HepG2 (cell line): ENCODE results near the gene SCARF1. TPM values are rescaled to one million over a fixed set of nuclear protein-coding genes. Genes with fewer than 3 reads are reported as not detected.

Experiments
- ATF7-NPFF ChIP-seq: sonication (generic); formaldehyde crosslinking; IDR thresholded peaks from 2 replicates; pipeline ENCODE4 v1.8.1; 2023; ENCODE audit warnings: mild to moderate bottlenecking, low read depth, missing genetic modification reagents, moderate library complexity
- CHCHD3 ChIP-seq: sonication (generic); formaldehyde crosslinking; IDR thresholded peaks from 2 replicates; pipeline ENCODE4 v1.8.0; 2022; ENCODE audit warnings: mild to moderate bottlenecking, missing genetic modification reagents, moderate library complexity
- FOXK2 ChIP-seq: fragments of 450-650 bp; IDR thresholded peaks from 2 replicates; pipeline ENCODE4 v1.6.1; 2016
- GATA4 ChIP-seq: sonication (generic); IDR thresholded peaks from 2 replicates; pipeline ENCODE4 v1.6.1; 2016; ENCODE audit warnings: antibody characterized with exemption, low read depth, borderline replicate concordance
- HCFC1 ChIP-seq: fragments of 150-350 bp; IDR thresholded peaks from 2 replicates; pipeline ENCODE4 v1.6.1; 2014; ENCODE audit warnings: low read depth, low read length
- HDAC1 ChIP-seq: sonication (generic); formaldehyde crosslinking; IDR thresholded peaks from 2 replicates; pipeline ENCODE4 v1.5.1; 2020; ENCODE audit warnings: mild to moderate bottlenecking, missing genetic modification reagents
- MAF1 ChIP-seq: sonication (generic); formaldehyde crosslinking; IDR thresholded peaks from 2 replicates; pipeline ENCODE4 v1.5.0; 2020; ENCODE audit warnings: missing genetic modification reagents, borderline replicate concordance
- POLR2A ChIP-seq, 2 experiments: IDR thresholded peaks; 2 replicates each; pipeline ENCODE4 v1.6.1; 2011; ENCODE audit warnings: low read depth in 2 of 2, low read length in 2 of 2, mild to moderate bottlenecking in 1 of 2, moderate library complexity in 1 of 2; ENCODE audit not compliant: insufficient read depth in 1 of 2
- RARG ChIP-seq: sonication (generic); formaldehyde crosslinking; IDR thresholded peaks from 2 replicates; pipeline ENCODE4 v1.4.0; 2020; ENCODE audit warnings: low read depth, mild to moderate bottlenecking, missing genetic modification reagents
- STAG1 ChIP-seq: sonication (generic); formaldehyde crosslinking; IDR thresholded peaks from 2 replicates; pipeline ENCODE4 v1.4.0; 2020; ENCODE audit warnings: missing genetic modification reagents
- XRCC5 ChIP-seq: fragments of 200-400 bp; formaldehyde crosslinking; optimal IDR thresholded peaks from 2 replicates; pipeline ENCODE3; 2017; ENCODE audit warnings: mild to moderate bottlenecking, low read length
- ZNF143 ChIP-seq: sonication (generic); formaldehyde crosslinking; IDR thresholded peaks from 2 replicates; pipeline ENCODE4 v1.4.0; 2020; ENCODE audit warnings: missing genetic modification reagents
- ZNF460 ChIP-seq: sonication (generic); formaldehyde crosslinking; IDR thresholded peaks from 2 replicates; pipeline ENCODE4 v1.5.1; 2020; ENCODE audit warnings: missing genetic modification reagents, mild to moderate bottlenecking, borderline replicate concordance
- ZNF605 ChIP-seq: sonication (generic); formaldehyde crosslinking; IDR thresholded peaks from 2 replicates; pipeline ENCODE4 v1.8.0; 2022; ENCODE audit warnings: mild to moderate bottlenecking, missing genetic modification reagents
- ZNF614 ChIP-seq: IDR thresholded peaks from 2 replicates; pipeline ENCODE4 v1.6.1; 2018; ENCODE audit warnings: missing biosample characterization, missing genetic modification reagents, inconsistent platforms, borderline replicate concordance
- ZNF839 ChIP-seq: sonication (generic); formaldehyde crosslinking; IDR thresholded peaks from 2 replicates; pipeline ENCODE4 v1.4.0; 2020; ENCODE audit warnings: missing genetic modification reagents, mild to moderate bottlenecking, borderline replicate concordance
- polyA plus RNA-seq, 8 experiments: library from polyadenylated mRNA; depleted of rRNA in 3 of 8; stranded (reverse) in 7 of 8; unstranded in 1 of 8; fragments of >200 nt; fragmentation: Illumina TruSeq in 4 of 8; extraction: Trizol in 4 of 8; gene quantifications; 2 replicates each; pipeline versions ENCODE4 v1.2.1 to v1.2.3, GENCODE V29; 2011 to 2016; ENCODE audit warnings: low read depth in 4 of 8, missing spikeins in 1 of 8, mixed read lengths in 1 of 8; ENCODE audit not compliant: insufficient read depth in 1 of 8
- total RNA-seq, 5 experiments: library from RNA; depleted of rRNA; stranded (reverse); fragments of >200 nt; fragmentation: Illumina TruSeq; extraction: Trizol; gene quantifications; 2 replicates each; pipeline ENCODE4 v1.2.3, GENCODE V29; 2016; ENCODE audit warnings: low read depth in 1 of 5
- TF ChIP-seq, protein P1 (sequence below): sonication (generic); formaldehyde crosslinking; IDR thresholded peaks from 2 replicates; pipeline ENCODE4 v1.4.0; 2020; ENCODE audit warnings: missing genetic modification reagents
- TF ChIP-seq, protein P2 (sequence below): sonication (generic); formaldehyde crosslinking; IDR thresholded peaks from 2 replicates; pipeline ENCODE4 v1.5.1; 2020; ENCODE audit warnings: missing genetic modification reagents, mild to moderate bottlenecking, borderline replicate concordance
- TF ChIP-seq, protein P3 (sequence below): sonication (generic); formaldehyde crosslinking; IDR thresholded peaks from 2 replicates; pipeline ENCODE4 v1.5.0; 2020; ENCODE audit warnings: missing genetic modification reagents
- TF ChIP-seq, protein P4 (sequence below): sonication (generic); formaldehyde crosslinking; IDR thresholded peaks from 2 replicates; pipeline ENCODE4 v1.4.0; 2020; ENCODE audit warnings: missing genetic modification reagents

The SCARF1 gene
- total and polyA plus RNA-seq, 2 of the 13 experiments (the other 11 are each of a cell fraction or from before 2014, with no cell fraction given) = 0.24 to 0.71 TPM

DNA sequence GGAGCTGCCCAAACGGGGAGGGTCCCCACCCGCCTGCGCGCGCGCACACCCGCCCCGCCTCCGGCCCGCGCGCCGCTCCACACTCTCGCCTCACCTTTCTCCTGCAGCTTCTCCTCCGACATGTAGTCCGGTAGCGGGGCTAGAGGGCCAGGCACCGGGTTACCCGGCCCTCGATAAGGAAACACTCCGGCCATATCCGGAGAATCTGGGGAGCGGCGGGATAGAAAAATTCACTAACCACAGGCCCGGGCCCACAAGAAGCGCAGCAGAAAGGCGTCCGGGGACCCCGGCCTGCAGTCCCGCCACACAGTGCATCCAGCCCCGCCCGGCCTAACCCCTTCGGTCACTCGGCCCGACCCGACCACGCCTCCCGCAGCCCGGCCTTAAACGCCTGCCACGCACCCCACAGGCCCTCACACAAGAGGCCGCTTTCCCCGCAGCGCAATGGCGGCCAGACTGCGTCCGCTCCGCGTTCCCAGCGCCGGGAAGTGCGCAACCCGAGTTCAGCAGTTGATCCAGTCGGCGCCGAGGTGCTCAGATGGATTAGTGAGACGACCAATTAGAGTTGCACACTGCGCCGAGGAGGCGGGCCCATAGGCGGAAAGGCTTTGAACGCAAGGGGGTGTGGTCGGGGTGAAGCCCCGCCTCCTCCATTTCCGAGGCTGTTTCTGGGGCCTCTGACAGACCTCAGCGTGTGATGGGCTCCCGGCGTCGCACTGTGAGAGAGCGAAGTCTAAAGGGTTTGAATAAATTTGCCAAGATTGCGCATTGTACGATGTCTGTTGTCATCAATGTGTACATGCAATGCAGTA is 39.1 kb upstream of the SCARF1 start, which contains the start of gene PRPF8 (continued):
- 0 out of 2 replicates have a peak, but pooled peaks have one; percentile 3 for TF ChIP-seq ZNF460 (CRISPR knock-in tag)
- TF ChIP-seq MAF1 (CRISPR knock-in tag) = no peak
- no peak for TF ChIP-seq HCFC1
- TF ChIP-seq ATF7-NPFF (CRISPR knock-in tag) = no peak
- TF ChIP-seq GATA4 = 0 out of 2 replicates have a peak, but pooled peaks have one; percentile 59
- TF ChIP-seq CHCHD3 (CRISPR knock-in tag) = no peak
- TF ChIP-seq, protein P1, sequence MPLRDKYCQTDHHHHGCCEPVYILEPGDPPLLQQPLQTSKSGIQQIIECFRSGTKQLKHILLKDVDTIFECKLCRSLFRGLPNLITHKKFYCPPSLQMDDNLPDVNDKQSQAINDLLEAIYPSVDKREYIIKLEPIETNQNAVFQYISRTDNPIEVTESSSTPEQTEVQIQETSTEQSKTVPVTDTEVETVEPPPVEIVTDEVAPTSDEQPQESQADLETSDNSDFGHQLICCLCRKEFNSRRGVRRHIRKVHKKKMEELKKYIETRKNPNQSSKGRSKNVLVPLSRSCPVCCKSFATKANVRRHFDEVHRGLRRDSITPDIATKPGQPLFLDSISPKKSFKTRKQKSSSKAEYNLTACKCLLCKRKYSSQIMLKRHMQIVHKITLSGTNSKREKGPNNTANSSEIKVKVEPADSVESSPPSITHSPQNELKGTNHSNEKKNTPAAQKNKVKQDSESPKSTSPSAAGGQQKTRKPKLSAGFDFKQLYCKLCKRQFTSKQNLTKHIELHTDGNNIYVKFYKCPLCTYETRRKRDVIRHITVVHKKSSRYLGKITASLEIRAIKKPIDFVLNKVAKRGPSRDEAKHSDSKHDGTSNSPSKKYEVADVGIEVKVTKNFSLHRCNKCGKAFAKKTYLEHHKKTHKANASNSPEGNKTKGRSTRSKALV = no peak
- TF ChIP-seq, protein P2, sequence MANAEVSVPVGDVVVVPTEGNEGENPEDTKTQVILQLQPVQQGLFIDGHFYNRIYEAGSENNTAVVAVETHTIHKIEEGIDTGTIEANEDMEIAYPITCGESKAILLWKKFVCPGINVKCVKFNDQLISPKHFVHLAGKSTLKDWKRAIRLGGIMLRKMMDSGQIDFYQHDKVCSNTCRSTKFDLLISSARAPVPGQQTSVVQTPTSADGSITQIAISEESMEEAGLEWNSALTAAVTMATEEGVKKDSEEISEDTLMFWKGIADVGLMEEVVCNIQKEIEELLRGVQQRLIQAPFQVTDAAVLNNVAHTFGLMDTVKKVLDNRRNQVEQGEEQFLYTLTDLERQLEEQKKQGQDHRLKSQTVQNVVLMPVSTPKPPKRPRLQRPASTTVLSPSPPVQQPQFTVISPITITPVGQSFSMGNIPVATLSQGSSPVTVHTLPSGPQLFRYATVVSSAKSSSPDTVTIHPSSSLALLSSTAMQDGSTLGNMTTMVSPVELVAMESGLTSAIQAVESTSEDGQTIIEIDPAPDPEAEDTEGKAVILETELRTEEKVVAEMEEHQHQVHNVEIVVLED = peak; percentile 91
- TF ChIP-seq ZNF839 (CRISPR knock-in tag) = no peak
- TF ChIP-seq, protein P3, sequence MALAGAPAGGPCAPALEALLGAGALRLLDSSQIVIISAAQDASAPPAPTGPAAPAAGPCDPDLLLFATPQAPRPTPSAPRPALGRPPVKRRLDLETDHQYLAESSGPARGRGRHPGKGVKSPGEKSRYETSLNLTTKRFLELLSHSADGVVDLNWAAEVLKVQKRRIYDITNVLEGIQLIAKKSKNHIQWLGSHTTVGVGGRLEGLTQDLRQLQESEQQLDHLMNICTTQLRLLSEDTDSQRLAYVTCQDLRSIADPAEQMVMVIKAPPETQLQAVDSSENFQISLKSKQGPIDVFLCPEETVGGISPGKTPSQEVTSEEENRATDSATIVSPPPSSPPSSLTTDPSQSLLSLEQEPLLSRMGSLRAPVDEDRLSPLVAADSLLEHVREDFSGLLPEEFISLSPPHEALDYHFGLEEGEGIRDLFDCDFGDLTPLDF (CRISPR knock-in tag) = peak; percentile 76; the same call in 1 of the 2 replicates
- no peak; the same call in 1 of the 2 replicates for TF ChIP-seq ZNF614 (CRISPR knock-in tag)
- no peak for TF ChIP-seq ZNF143 (CRISPR knock-in tag)
- TF ChIP-seq, protein P4, sequence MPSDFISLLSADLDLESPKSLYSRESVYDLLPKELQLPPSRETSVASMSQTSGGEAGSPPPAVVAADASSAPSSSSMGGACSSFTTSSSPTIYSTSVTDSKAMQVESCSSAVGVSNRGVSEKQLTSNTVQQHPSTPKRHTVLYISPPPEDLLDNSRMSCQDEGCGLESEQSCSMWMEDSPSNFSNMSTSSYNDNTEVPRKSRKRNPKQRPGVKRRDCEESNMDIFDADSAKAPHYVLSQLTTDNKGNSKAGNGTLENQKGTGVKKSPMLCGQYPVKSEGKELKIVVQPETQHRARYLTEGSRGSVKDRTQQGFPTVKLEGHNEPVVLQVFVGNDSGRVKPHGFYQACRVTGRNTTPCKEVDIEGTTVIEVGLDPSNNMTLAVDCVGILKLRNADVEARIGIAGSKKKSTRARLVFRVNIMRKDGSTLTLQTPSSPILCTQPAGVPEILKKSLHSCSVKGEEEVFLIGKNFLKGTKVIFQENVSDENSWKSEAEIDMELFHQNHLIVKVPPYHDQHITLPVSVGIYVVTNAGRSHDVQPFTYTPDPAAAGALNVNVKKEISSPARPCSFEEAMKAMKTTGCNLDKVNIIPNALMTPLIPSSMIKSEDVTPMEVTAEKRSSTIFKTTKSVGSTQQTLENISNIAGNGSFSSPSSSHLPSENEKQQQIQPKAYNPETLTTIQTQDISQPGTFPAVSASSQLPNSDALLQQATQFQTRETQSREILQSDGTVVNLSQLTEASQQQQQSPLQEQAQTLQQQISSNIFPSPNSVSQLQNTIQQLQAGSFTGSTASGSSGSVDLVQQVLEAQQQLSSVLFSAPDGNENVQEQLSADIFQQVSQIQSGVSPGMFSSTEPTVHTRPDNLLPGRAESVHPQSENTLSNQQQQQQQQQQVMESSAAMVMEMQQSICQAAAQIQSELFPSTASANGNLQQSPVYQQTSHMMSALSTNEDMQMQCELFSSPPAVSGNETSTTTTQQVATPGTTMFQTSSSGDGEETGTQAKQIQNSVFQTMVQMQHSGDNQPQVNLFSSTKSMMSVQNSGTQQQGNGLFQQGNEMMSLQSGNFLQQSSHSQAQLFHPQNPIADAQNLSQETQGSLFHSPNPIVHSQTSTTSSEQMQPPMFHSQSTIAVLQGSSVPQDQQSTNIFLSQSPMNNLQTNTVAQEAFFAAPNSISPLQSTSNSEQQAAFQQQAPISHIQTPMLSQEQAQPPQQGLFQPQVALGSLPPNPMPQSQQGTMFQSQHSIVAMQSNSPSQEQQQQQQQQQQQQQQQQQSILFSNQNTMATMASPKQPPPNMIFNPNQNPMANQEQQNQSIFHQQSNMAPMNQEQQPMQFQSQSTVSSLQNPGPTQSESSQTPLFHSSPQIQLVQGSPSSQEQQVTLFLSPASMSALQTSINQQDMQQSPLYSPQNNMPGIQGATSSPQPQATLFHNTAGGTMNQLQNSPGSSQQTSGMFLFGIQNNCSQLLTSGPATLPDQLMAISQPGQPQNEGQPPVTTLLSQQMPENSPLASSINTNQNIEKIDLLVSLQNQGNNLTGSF (CRISPR knock-in tag) = peak; percentile 80; the same call in 1 of the 2 replicates
- TF ChIP-seq FOXK2 = 0 out of 2 replicates have a peak, but pooled peaks have one; percentile 18
- TF ChIP-seq POLR2A (IDR thresholded peaks at IDR 0.05; ENCODE audit: insufficient read depth in 1 of 2, low read depth in 2 of 2, low read length in 2 of 2) = peak; percentile 92 to 93
- TF ChIP-seq ZNF605 (CRISPR knock-in tag) = peak; percentile 92
- TF ChIP-seq RARG (CRISPR knock-in tag) = no peak
- 0 out of 2 replicates have a peak, but pooled peaks have one; percentile 2 for TF ChIP-seq STAG1 (CRISPR knock-in tag)
- peak; percentile 90 for TF ChIP-seq HDAC1 (CRISPR knock-in tag)
- TF ChIP-seq XRCC5 = peak; percentile 61
